ENCODE results near the gene GPR84.
"Not testable (repeated sequence)": the region's sequence is repeated elsewhere in the genome, so short reads cannot be mapped to it uniquely, and the experiment has no call there.

DNA sequence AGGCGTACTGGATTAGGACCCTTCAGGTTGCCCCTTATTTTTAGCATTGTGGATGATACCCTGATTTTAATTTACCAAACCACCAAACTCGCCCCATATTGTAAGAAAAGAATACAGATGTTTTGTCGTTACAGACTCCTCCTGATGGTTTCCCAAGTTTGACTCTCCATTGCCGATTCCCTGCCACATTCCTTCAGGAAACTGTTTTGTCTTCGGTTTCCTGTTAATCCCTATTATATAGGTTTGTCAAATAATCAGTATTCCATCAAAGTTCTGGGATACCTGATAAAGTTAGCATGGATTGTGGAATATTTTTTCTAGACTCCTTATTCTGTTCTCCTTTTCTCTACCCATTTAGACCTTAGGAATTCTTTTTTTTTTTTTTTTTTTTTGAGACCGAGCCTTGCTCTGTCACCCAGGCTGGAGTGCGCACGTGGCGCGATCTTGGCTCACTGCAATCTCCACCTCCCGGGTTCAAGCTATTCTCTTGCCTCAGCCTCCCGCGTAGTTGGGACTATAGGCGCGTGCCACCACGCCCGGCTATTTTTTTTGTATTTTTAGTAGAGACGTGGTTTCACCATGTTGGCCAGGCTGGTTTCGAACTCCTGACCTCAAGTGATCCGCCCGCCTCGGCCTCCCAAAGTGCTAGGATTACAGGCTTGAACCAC is 38.7 kb downstream of the GPR84 start:
- TF ChIP-seq, protein P1, sequence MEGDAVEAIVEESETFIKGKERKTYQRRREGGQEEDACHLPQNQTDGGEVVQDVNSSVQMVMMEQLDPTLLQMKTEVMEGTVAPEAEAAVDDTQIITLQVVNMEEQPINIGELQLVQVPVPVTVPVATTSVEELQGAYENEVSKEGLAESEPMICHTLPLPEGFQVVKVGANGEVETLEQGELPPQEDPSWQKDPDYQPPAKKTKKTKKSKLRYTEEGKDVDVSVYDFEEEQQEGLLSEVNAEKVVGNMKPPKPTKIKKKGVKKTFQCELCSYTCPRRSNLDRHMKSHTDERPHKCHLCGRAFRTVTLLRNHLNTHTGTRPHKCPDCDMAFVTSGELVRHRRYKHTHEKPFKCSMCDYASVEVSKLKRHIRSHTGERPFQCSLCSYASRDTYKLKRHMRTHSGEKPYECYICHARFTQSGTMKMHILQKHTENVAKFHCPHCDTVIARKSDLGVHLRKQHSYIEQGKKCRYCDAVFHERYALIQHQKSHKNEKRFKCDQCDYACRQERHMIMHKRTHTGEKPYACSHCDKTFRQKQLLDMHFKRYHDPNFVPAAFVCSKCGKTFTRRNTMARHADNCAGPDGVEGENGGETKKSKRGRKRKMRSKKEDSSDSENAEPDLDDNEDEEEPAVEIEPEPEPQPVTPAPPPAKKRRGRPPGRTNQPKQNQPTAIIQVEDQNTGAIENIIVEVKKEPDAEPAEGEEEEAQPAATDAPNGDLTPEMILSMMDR (optimal IDR thresholded peaks at IDR 0.05 in 1 of 3, IDR thresholded peaks at IDR 0.05 in 1 of 3, conservative IDR thresholded peaks at IDR 0.05 in 1 of 3; ENCODE audit: extremely low read depth in 1 of 3, insufficient read depth in 2 of 3, low read length in 3 of 3): not testable (repeated sequence)
- not testable (repeated sequence) for TF ChIP-seq EZH2 (IDR thresholded peaks at IDR 0.05; ENCODE audit: low read length)

All from keratinocyte (primary cell).